HepG2 (cell line): ENCODE data around the gene ZG16. TPM values are rescaled to one million over a fixed set of nuclear protein-coding genes. Genes with fewer than 3 reads are reported as not detected.
A peak's percentile ranks its signal among the peaks of the same experiment; 100 is the strongest.

Experiments used
- ATAC-seq: fragments of 200-7000 bp; cut with Tn5 transposase; 3 replicates; pipeline ENCODE4 v1.9.1; 2020; ENCODE audit warnings: mild to moderate bottlenecking, moderate library complexity
- BruUV-seq: library from RNA; stranded (reverse); fragments of 400-500 nt; replicated peaks from 2 replicates; lab custom pipeline; 2021; lab: Mats Ljungman, UMichigan
- CTCF ChIA-PET: fragments of 300-600 bp; formaldehyde crosslinking; extraction: SDS; loops from one replicate; lab custom pipeline; 2021; ENCODE audit warnings: low total read pairs, inconsistent platforms, low intra/inter-chr PET ratio; lab: Yijun Ruan, JAX
- POLR2A ChIA-PET: fragments of 350-600 bp; sonication (Branson Sonifier 250); formaldehyde crosslinking; loops from one replicate; lab custom pipeline; 2020; ENCODE audit warnings: antibody characterized with exemption, inconsistent platforms; lab: Yijun Ruan, JAX
- DNase-seq: peaks from one replicate; pipeline ENCODE4 v3.0.0-alpha.2; 2015; ENCODE audit warnings: low spot score
- FAIRE-seq: peaks from 3 replicates; lab custom pipeline; 2011; peaks lifted over from hg19 to GRCh38; lab: Jason Lieb, UNC
- H2AFZ ChIP-seq: one replicate; pipeline ENCODE4 v1.6.1; 2011; ENCODE audit warnings: low read length, inconsistent platforms
- H3K27ac ChIP-seq: fragments of 300-600 bp; 3 replicates; pipeline ENCODE4 v1.8.0; 2011; ENCODE audit warnings: mixed run types, mild to moderate bottlenecking, mixed read lengths, low read length, inconsistent platforms; ENCODE audit not compliant: insufficient read depth; ENCODE audit errors: extremely low read length
- H3K27me3 ChIP-seq, 2 experiments: fragments of 200-600 bp in 1 of 2; 2 replicates in 1 of 2; 3 replicates in 1 of 2; pipeline versions ENCODE4 v1.6.0 to v1.8.0; 2011; ENCODE audit warnings: low read length in 2 of 2, mild to moderate bottlenecking in 2 of 2, moderate library complexity in 2 of 2, inconsistent platforms in 1 of 2; ENCODE audit not compliant: insufficient read depth in 2 of 2, control insufficient read depth in 1 of 2
- H3K36me3 ChIP-seq, 2 experiments: fragments of 200-600 bp in 1 of 2; replicated peaks in 1 of 2; 2 replicates in 1 of 2; 3 replicates in 1 of 2; pipeline versions ENCODE4 v1.5.1 to v1.8.0; 2011; ENCODE audit warnings: low read length in 2 of 2, inconsistent platforms in 1 of 2; ENCODE audit not compliant: insufficient read depth in 2 of 2, control insufficient read depth in 1 of 2
- H3K4me1 ChIP-seq: 2 replicates; pipeline ENCODE4 v1.5.1; 2012; ENCODE audit warnings: low read length, inconsistent platforms; ENCODE audit not compliant: insufficient read depth
- H3K4me2 ChIP-seq: 2 replicates; pipeline ENCODE4 v1.6.0; 2011; ENCODE audit warnings: low read depth, low read length, inconsistent platforms
- H3K4me3 ChIP-seq, 3 experiments: fragments of 200-600 bp in 1 of 3; sonication (generic), shearing (Covaris generic) in 1 of 3; replicated peaks in 1 of 3; 2 replicates each; pipeline ENCODE4 v1.5.1; 2011 to 2016; ENCODE audit warnings: low read length in 3 of 3, inconsistent platforms in 2 of 3, low read depth in 2 of 3, mild to moderate bottlenecking in 2 of 3, control low read depth in 1 of 3, mixed read lengths in 1 of 3; ENCODE audit not compliant: insufficient read depth in 1 of 3
- H3K79me2 ChIP-seq: one replicate; pipeline ENCODE4 v1.6.1; 2011; ENCODE audit warnings: low read length, inconsistent platforms; ENCODE audit not compliant: insufficient read depth
- H3K9ac ChIP-seq: 2 replicates; pipeline ENCODE4 v1.6.0; 2011; ENCODE audit warnings: mild to moderate bottlenecking, low read depth, low read length, inconsistent platforms; ENCODE audit not compliant: insufficient read depth
- H3K9me3 ChIP-seq: 2 replicates; pipeline ENCODE4 v1.5.1; 2012; ENCODE audit warnings: mild to moderate bottlenecking, low read length
- H4K20me1 ChIP-seq: 2 replicates; pipeline ENCODE4 v1.6.0; 2011; ENCODE audit warnings: inconsistent platforms, mild to moderate bottlenecking, low read length, moderate library complexity; ENCODE audit not compliant: insufficient read depth
- ARNT ChIP-seq: fragments of 450-650 bp; IDR thresholded peaks from 2 replicates; pipeline ENCODE4 v1.6.1; 2017
- BCL3 ChIP-seq: sonication (generic); formaldehyde crosslinking; IDR thresholded peaks from 2 replicates; pipeline ENCODE4 v1.5.1; 2020; ENCODE audit warnings: mild to moderate bottlenecking, missing genetic modification reagents, moderate library complexity
- BCLAF1 ChIP-seq: fragments of 450-650 bp; IDR thresholded peaks from 2 replicates; pipeline ENCODE4 v1.6.1; 2017; ENCODE audit warnings: mild to moderate bottlenecking
- GATAD2A ChIP-seq: IDR thresholded peaks from 2 replicates; pipeline ENCODE4 v1.6.1; 2016
- MED1 ChIP-seq: sonication (generic); formaldehyde crosslinking; IDR thresholded peaks from 2 replicates; pipeline ENCODE4 v1.4.0; 2020; ENCODE audit warnings: missing genetic modification reagents
- PBX3 ChIP-seq: sonication (generic); formaldehyde crosslinking; IDR thresholded peaks from 2 replicates; pipeline ENCODE4 v1.8.1; 2023; ENCODE audit warnings: missing genetic modification reagents, inconsistent platforms, borderline replicate concordance
- RERE ChIP-seq: IDR thresholded peaks from 2 replicates; pipeline ENCODE4 v1.6.1; 2016; ENCODE audit warnings: low read depth, missing genetic modification reagents, missing compliant biosample characterization
- SALL1 ChIP-seq: sonication (generic); formaldehyde crosslinking; IDR thresholded peaks from 2 replicates; pipeline ENCODE4 v1.8.0; 2022; ENCODE audit warnings: mild to moderate bottlenecking, missing genetic modification reagents
- ZNF749 ChIP-seq: sonication (generic); formaldehyde crosslinking; IDR thresholded peaks from 2 replicates; pipeline ENCODE4 v1.8.0; 2022; ENCODE audit warnings: mild to moderate bottlenecking, missing genetic modification reagents, moderate library complexity, borderline replicate concordance
- ZNF878 ChIP-seq: sonication (generic); formaldehyde crosslinking; IDR thresholded peaks from 2 replicates; pipeline ENCODE4 v1.8.1; 2023; ENCODE audit warnings: mild to moderate bottlenecking, missing genetic modification reagents, moderate library complexity
- WGBS: methylation state at CpG from one replicate; pipeline ENCODE4 v1.1.6; 2017; ENCODE audit warnings: low lambda C conversion rate; 5-methylcytosine and 5-hydroxymethylcytosine counted together
- in situ Hi-C: cut with HindIII; loops from 2 replicates; pipeline ENCODE4 v1.10.0; 2017; ENCODE audit warnings: low pct_unique_long_range_greater_than_20kb; ENCODE audit not compliant: extremely low pct_ligation_motif_present
- intact Hi-C: fragments of 100-400 bp; cut with micrococcal nuclease; formaldehyde crosslinking; loops from one replicate; pipeline ENCODE4 v1.10.0; 2022; ENCODE audit not compliant: unreplicated experiment
- polyA plus RNA-seq, 8 experiments: library from polyadenylated mRNA; depleted of rRNA in 3 of 8; stranded (reverse) in 7 of 8; unstranded in 1 of 8; fragments of >200 nt; fragmentation: Illumina TruSeq in 4 of 8; extraction: Trizol in 4 of 8; gene quantifications; 2 replicates each; pipeline versions ENCODE4 v1.2.1 to v1.2.3, GENCODE V29; 2011 to 2016; ENCODE audit warnings: low read depth in 4 of 8, missing spikeins in 1 of 8, mixed read lengths in 1 of 8; ENCODE audit not compliant: insufficient read depth in 1 of 8
- total RNA-seq, 5 experiments: library from RNA; depleted of rRNA; stranded (reverse); fragments of >200 nt; fragmentation: Illumina TruSeq; extraction: Trizol; gene quantifications; 2 replicates each; pipeline ENCODE4 v1.2.3, GENCODE V29; 2016; ENCODE audit warnings: low read depth in 1 of 5

The ZG16 gene
- total and polyA plus RNA-seq, 2 of the 13 experiments (the other 11 are each of a cell fraction or from before 2014, with no cell fraction given) = 0.04 to 0.07 TPM

GRCh38 chr16:29736112-29736511 is 41.9 kb upstream of the ZG16 start:
- intact Hi-C loops (loop anchor here (5.0 kb wide), 1 partner anchor 56 kb away; the partner anchor contains the start of gene KIF22), in situ Hi-C loops (no loop called here)
- Histone ChIP-seq H3K27ac (no peak overlapping the region), H2AFZ (no peak overlapping the region), H3K4me1 (peaks cover 62% of the 10 kb centered on the region), H3K4me2 (no peak overlapping the region; the same call in 1 of the 2 replicates), H3K27me3 (peaks cover 0 to 1% of the 10 kb centered on the region in 2 experiments; a peak in 2 of 5 replicates), H3K36me3 (no peaks in the 10 kb centered on the region), H3K9ac (no peak overlapping the region), H3K9me3 (no peaks in the 10 kb centered on the region), H3K4me3 (no peak overlapping the region), H4K20me1 (no peaks in the 10 kb centered on the region), H3K79me2 (no peaks in the 10 kb centered on the region)
- ATAC-seq (peak; percentile 86), FAIRE-seq (no peak), DNase-seq (peak; percentile 42)
- POLR2A ChIA-PET = interaction anchor here (0.6 to 1.5 kb wide), 3 partner anchors 49 to 69 kb away, joined by 3 read pairs; partner anchors contain the start of gene KIF22
- CTCF ChIA-PET = interaction anchor here (0.7 to 1.3 kb wide), 3 partner anchors 49 to 112 kb away, joined by 3 to 6 read pairs (median 3); partner anchors contain the start of gene KIF22
- BruUV-seq = no TSS peak
- 12% methylated on average over 5 of the region's 5 CpGs for WGBS
- TF ChIP-seq BCLAF1 (no peak), ZNF878 (no peak), PBX3 (CRISPR knock-in tag) (no peak), ARNT (no peak), RERE (no peak), BCL3 (CRISPR knock-in tag) (peak; percentile 53; the same call in 1 of the 2 replicates), MED1 (CRISPR knock-in tag) (peak; percentile 34; the same call in 1 of the 2 replicates), ZNF749 (CRISPR knock-in tag) (no peak), GATAD2A (CRISPR knock-in tag) (0 out of 2 replicates have a peak, but pooled peaks have one; percentile 22), SALL1 (CRISPR knock-in tag) (0 out of 2 replicates have a peak, but pooled peaks have one; percentile 27)
